GM12801 (cell line): ENCODE data around the gene SRMS.

Experiments used
- CTCF ChIP-seq: IDR thresholded peaks from one replicate; pipeline ENCODE4 v1.5.1; 2011; ENCODE audit warnings: control low read depth; ENCODE audit not compliant: insufficient read length; ENCODE audit errors: extremely low read depth

Gene SRMS

DNA sequence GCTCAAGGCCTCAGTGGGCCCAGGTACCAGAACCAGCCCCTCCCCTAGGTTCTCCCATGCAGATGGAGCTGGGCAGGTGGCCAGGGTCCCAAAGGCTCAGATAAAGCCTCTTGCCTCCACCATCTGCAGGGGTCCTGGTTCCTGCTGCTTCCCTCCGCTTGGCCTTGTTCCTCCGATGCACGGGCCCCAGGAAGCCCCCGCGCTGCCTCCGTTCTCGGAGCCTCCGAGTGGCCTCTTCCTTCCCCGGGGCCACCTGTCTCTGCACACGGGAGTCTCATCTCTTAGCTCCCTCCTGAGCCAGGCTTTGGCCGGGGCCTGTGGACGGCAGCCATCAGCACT is 8.5 kb downstream of the SRMS start:
- no peak for TF ChIP-seq CTCF

- TF ChIP-seq CTCF = no peak
Measured at GRCh38 chr20:63538204-63539091, 9.1 kb downstream of the SRMS start.

DNA sequence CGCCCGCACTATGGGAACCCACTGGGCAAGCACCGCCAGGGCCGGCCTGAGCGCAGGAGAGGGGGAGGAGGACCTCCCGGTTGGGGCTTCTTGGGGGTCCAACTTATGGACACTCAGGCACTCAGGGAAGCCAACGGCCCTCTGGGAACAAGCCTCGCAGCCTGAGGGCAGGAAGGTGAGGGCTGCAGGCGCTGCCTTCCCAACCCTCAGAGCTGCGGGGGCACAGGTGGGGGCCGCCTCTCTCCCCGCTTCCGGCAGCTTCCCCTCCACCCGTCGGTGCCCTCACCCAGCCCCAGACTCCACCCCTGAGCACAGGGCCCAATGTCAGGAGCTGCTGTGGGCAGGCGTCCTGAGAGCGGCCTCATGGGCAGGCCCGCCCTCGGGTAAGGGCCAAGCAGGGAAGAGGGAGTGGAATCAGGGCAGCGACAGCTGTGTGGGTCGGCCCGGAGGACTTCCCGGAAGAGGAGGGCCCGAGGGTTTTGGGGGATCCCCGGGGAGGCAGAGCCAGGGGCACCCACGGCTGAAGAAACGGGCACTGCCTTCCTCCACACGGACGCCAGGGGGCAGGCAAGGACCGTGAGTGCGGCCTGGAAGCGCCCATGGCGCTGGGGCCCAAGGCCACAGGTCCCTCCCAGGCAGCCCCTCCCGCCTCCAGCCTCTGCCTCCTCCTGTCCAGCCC is 9.9 kb downstream of the SRMS start:
- TF ChIP-seq CTCF = peak; percentile 2

GRCh38 chr20:63536997-63537524 is 10.5 kb downstream of the SRMS start, which contains the start of gene PTK6:
PTK6 (minus strand) TSS chr20:63537376; CDS start chr20:63537314, 62 bp downstream.
- no peak for TF ChIP-seq CTCF

DNA sequence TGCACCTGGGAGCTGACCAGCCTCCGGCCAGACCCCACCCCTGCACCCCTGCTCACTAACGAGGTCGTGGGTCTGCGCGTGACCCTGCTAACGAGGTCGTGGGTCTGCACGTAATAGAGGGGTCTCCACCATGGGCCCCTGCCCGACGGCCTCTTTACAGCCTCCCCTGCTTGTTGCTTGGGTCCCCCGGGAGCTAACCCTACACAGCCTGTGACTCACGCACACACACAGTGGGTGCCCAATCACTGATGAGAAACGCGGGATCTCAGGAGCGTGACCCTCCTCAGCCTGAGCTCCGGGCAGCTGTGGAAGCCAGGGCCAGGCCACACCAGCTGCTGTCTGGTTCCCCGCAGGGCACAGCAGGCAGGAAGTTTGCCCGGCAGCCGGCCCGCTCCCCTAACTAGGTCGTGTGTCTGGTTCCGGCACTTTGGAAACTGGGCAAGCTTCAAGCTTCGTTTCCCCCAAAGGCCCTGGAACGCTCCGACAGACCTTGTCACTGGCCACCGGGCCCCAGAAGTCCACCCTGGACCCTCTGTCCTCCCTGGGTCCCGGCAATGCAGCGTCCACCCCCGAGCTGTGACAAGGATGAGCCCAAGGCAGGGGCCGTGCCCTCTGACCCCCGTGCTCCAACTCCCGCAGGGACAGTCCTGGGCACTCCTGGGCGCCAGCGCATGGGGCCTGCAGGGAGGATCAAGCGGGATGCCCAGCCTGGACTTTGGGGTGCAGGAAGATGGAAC is 11.1 kb downstream of the SRMS start:
- no peak for TF ChIP-seq CTCF

- no peak for TF ChIP-seq CTCF
Measured at GRCh38 chr20:63534831-63535651, 12.5 kb downstream of the SRMS start.
